Endodermal cell (in vitro differentiated cells): ENCODE measurements around the gene CHRDL1. TPM values are rescaled to one million over a fixed set of nuclear protein-coding genes. Genes with fewer than 3 reads are reported as not detected.

Source experiments
- DNase-seq: peaks from one replicate; pipeline ENCODE4 v3.0.0-alpha.2; 2017
- H3K27ac ChIP-seq: 2 replicates; pipeline ENCODE4 v1.5.1; 2013; ENCODE audit warnings: mild to moderate bottlenecking, low read depth, low read length, moderate library complexity
- H3K27me3 ChIP-seq: 2 replicates; pipeline ENCODE4 v1.6.1; 2013; ENCODE audit warnings: mild to moderate bottlenecking, low read length, moderate library complexity; ENCODE audit not compliant: insufficient read depth, control insufficient read depth, poor library complexity, severe bottlenecking
- H3K36me3 ChIP-seq: 2 replicates; pipeline ENCODE4 v1.7.0; 2013; ENCODE audit warnings: mild to moderate bottlenecking, low read length, moderate library complexity; ENCODE audit not compliant: control insufficient read depth, insufficient read depth
- H3K4me1 ChIP-seq: one replicate; pipeline ENCODE4 v1.7.0; 2013; ENCODE audit warnings: low read length; ENCODE audit not compliant: control insufficient read depth, insufficient read depth
- H3K4me3 ChIP-seq: 2 replicates; pipeline ENCODE4 v1.5.1; 2013; ENCODE audit warnings: mild to moderate bottlenecking, low read length, moderate library complexity
- H3K9ac ChIP-seq: 2 replicates; pipeline ENCODE4 v1.6.1; 2013; ENCODE audit warnings: mild to moderate bottlenecking, low read length, moderate library complexity; ENCODE audit not compliant: poor library complexity, severe bottlenecking; ENCODE audit errors: extremely low read depth
- H3K9me3 ChIP-seq: 2 replicates; pipeline ENCODE4 v1.6.1; 2013; ENCODE audit warnings: mild to moderate bottlenecking, low read length, moderate library complexity; ENCODE audit not compliant: control insufficient read depth
- H3K27ac Mint-ChIP-seq: 2 replicates; pipeline ENCODE4 v1.8.0; 2020; ENCODE audit warnings: mixed read lengths
- H3K27me3 Mint-ChIP-seq: 2 replicates; pipeline ENCODE4 v1.8.0; 2021; ENCODE audit warnings: mild to moderate bottlenecking, mixed read lengths; ENCODE audit not compliant: insufficient read depth
- H3K36me3 Mint-ChIP-seq: 2 replicates; pipeline ENCODE4 v1.8.0; 2020; ENCODE audit warnings: low read depth, mixed read lengths
- H3K4me1 Mint-ChIP-seq: 2 replicates; pipeline ENCODE4 v1.8.0; 2020; ENCODE audit warnings: mixed read lengths
- H3K4me3 Mint-ChIP-seq: 2 replicates; pipeline ENCODE4 v1.8.0; 2020; ENCODE audit warnings: mild to moderate bottlenecking, moderate library complexity, mixed read lengths
- H3K9me3 Mint-ChIP-seq: 2 replicates; pipeline ENCODE4 v1.8.0; 2020; ENCODE audit warnings: mild to moderate bottlenecking, mixed read lengths
- CTCF ChIP-seq: fragments of 200-600 bp; sonication (generic); conservative IDR thresholded peaks from 2 replicates; pipeline ENCODE4 v1.5.0; 2021; ENCODE audit warnings: antibody characterized with exemption, mild to moderate bottlenecking
- WGBS, 2 experiments: methylation state at CpG; one replicate each; pipeline versions ENCODE4 v1.1.5 to v1.1.7; 2013; ENCODE audit warnings: missing lambda C conversion rate in 2 of 2, mixed read lengths in 1 of 2; ENCODE audit not compliant: insufficient coverage in 1 of 2, insufficient read length in 1 of 2; 5-methylcytosine and 5-hydroxymethylcytosine counted together
- total RNA-seq, 2 donors: library from RNA; stranded (reverse); fragmentation: NEBNext Ultra II Directional in 1 of 2; extraction: Animal tissue kit (Norgen Biotek cat#: 25700) in 1 of 2; gene quantifications; 2 replicates in 1 of 2; 3 replicates in 1 of 2; pipeline ENCODE4 v1.2.1, GENCODE V29; 2021

CHRDL1 gene
- total RNA-seq, 2 donors from 2014 or later = 2.2 to 3.6 TPM

GRCh38 chrX:110755611-110756010, 40.0 kb downstream of the CHRDL1 start:
- H3K27ac Mint-ChIP-seq = no peak overlapping the region
- no peaks in the 10 kb centered on the region for H3K36me3 Mint-ChIP-seq
- TF ChIP-seq CTCF = no peak
- H3K27me3 Mint-ChIP-seq = no peaks in the 10 kb centered on the region
- Histone ChIP-seq H3K9me3 (no peaks in the 10 kb centered on the region), H3K9ac (no peak overlapping the region), H3K4me1 (no peaks in the 10 kb centered on the region), H3K27ac (no peak overlapping the region), H3K4me3 (no peak overlapping the region), H3K27me3 (no peaks in the 10 kb centered on the region), H3K36me3 (no peaks in the 10 kb centered on the region)
- DNase-seq = no peak
- H3K4me3 Mint-ChIP-seq = no peak overlapping the region
- WGBS, 2 experiments = 100% methylated on average over 2 of the region's 3 CpGs; no CpG with 5 or more reads in 1 of the 2 experiments
- H3K9me3 Mint-ChIP-seq = peaks cover 5% of the 10 kb centered on the region
- H3K4me1 Mint-ChIP-seq = peaks cover 3% of the 10 kb centered on the region

GRCh38 chrX:110755061-110755460, 40.6 kb downstream of the CHRDL1 start:
- no peaks in the 10 kb centered on the region for H3K27me3 ChIP-seq

GRCh38 chrX:110750526-110751189, 45.0 kb downstream of the CHRDL1 start:
- H3K27ac Mint-ChIP-seq = peak overlapping the region; percentile 72
- H3K4me1 ChIP-seq = no peaks in the 10 kb centered on the region
- peaks cover 18% of the 10 kb centered on the region for H3K4me1 Mint-ChIP-seq
- H3K27me3 ChIP-seq = no peaks in the 10 kb centered on the region
- no peak overlapping the region for H3K4me3 ChIP-seq
- H3K4me3 Mint-ChIP-seq = no peak overlapping the region
- H3K9me3 ChIP-seq = no peaks in the 10 kb centered on the region
- no peak overlapping the region for H3K27ac ChIP-seq
- no peaks in the 10 kb centered on the region for H3K36me3 Mint-ChIP-seq
- H3K9ac ChIP-seq = no peak overlapping the region
- peak; percentile 48 for DNase-seq
- no peaks in the 10 kb centered on the region for H3K9me3 Mint-ChIP-seq
- no peaks in the 10 kb centered on the region for H3K27me3 Mint-ChIP-seq
- H3K36me3 ChIP-seq = no peaks in the 10 kb centered on the region
- TF ChIP-seq CTCF = no peak
- WGBS, 2 experiments = 76 to 79% methylated on average over 3 to 7 of the region's 7 CpGs

More at GRCh38 chrX:110755061-110755460, 40.6 kb downstream of the CHRDL1 start:
- no peaks in the 10 kb centered on the region for H3K27me3 Mint-ChIP-seq
- H3K9me3 Mint-ChIP-seq = peaks cover 5% of the 10 kb centered on the region
- no peak for DNase-seq
- peaks cover 9% of the 10 kb centered on the region for H3K4me1 Mint-ChIP-seq
- H3K4me3 Mint-ChIP-seq = no peak overlapping the region
- no peak for TF ChIP-seq CTCF
- Histone ChIP-seq H3K4me1 (no peaks in the 10 kb centered on the region), H3K36me3 (no peaks in the 10 kb centered on the region), H3K27ac (no peak overlapping the region), H3K4me3 (no peak overlapping the region), H3K9me3 (no peaks in the 10 kb centered on the region), H3K9ac (no peak overlapping the region)
- H3K36me3 Mint-ChIP-seq = no peaks in the 10 kb centered on the region
- WGBS, 2 experiments = 89 to 100% methylated on average over 1 to 3 of the region's 3 CpGs
- no peak overlapping the region for H3K27ac Mint-ChIP-seq
